Nucleus accumbens (tissue), 56 donors: ENCODE results near the gene TRMU.
"Not testable (repeated sequence)": the region's sequence is repeated elsewhere in the genome, so short reads cannot be mapped to it uniquely, and the experiment has no call there.

ENCODE experiments used
- DNase-seq, 56 donors: peaks; one replicate each; lab custom pipeline; 2025; lab: John Stamatoyannopoulos, UW

Gene TRMU

DNA sequence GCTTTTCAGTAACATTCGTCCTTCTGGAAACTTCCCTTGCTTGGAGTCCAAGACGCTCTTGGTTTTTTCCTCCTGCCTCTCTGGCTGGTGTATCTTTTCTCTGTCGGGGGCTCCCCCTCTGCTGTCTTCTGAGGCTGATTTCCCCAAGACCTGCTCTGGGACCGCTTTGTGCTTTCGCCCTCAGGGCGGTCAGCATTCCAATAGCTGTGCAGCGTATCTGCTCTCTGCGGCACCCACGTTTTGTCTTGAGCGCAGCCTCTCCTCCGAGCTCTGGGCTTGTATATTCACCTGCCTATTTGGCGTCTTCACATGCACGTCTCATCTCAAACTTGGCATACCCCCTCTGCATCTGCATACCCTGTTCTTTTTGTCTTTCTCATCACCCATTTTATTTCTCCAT lies 36.4 kb upstream of the TRMU start:
- no peak for DNase-seq

DNA sequence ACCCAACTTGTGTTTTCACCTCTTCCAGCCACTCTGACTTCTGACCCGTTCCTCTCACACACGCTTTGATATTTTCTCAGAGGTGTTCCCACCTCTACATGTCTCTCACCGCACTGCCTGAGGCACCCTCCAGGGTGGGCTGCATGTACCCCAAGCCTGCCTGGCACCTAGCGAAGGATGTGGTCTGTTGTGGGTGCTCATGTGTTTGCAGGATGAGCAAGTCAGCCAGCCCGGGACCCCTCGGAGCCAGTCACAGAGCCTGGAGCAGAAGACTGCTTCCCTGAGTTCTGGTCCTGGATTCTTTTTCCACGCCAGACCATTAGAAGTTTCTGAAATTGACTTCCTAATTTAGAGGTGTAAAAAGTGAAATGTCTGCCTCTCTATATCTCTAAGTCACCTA lies 35.0 kb upstream of the TRMU start:
- DNase-seq, result no peak

- no peak for DNase-seq
These were observed 32.1 kb upstream of the TRMU start for GRCh38 chr22:46303347-46303965.

- DNase-seq, result no peak
These were observed 27.1 kb upstream of the TRMU start for GRCh38 chr22:46308283-46308988.

DNA sequence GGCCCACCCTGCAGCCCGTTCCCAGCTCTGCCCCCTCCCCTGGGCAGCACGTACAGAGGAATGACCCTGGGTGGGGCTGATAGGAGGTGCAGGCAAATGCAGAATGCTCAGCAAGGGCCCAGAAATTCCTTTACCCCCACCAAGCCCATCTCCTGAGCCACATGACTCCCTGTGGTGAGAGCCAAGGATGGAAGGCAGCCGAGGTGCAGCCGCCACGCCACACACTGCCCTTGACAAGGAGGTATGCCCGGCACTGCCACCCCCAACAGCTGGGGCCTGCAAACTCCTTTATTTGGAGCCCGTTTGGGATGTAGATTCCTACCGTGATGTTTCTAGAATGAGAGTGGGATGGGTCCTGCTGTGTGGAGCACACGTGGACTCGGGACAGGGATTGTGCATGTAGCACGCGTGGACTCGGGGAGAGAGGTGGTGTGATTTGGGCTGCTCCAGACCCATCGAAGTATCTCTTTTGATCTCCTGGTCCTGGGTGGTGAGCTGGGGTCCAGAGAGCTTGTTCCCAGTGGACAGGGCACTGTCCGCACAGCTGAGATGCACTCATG lies 25.9 kb upstream of the TRMU start:
- no peak for DNase-seq

GRCh38 chr22:46312056-46312455 lies 23.5 kb upstream of the TRMU start:
- no peak for DNase-seq

DNA sequence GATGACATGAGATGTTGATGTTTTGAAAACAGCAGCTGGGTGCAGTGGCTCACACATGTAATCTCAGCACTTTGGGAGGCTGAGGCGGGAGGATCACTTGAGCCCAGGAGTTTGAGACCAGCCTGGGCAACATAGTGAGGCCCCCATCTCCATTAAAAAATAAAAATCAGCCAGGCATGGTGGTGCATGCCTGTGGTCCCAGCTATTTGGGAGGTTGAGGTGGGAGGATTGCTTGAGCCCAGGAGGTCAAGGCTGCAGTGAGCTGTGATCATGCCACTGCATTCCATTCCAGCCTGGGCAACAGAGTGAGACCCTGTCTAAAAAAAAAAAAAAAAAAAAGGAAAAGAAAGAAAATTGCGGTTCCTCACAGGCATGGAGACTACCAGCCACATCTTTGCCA lies 22.7 kb upstream of the TRMU start:
- not testable (repeated sequence) for DNase-seq

DNA sequence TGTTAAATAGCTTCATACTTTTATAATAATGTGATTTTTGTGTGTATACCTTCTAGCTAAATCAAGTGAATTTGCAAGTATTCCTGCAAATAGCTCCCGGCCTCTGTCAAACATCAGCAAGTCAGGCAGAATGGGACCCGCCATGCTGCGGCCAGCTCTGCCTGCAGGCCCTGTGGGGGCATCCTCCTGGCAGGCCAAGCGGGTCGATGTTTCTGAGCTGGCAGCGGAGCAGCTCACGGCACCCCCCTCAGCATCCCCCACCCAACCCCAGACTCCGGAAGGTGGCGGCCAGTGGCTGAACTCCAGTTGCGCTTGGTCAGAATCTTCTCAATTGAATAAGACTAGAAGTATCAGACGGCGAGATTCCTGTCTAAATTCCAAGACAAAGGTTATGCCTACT lies 19.5 kb upstream of the TRMU start:
- no peak for DNase-seq

GRCh38 chr22:46317646-46318045 lies 17.9 kb upstream of the TRMU start:
- DNase-seq, result no peak

- DNase-seq, result no peak
These were observed 16.9 kb upstream of the TRMU start for GRCh38 chr22:46318576-46318975.

DNA sequence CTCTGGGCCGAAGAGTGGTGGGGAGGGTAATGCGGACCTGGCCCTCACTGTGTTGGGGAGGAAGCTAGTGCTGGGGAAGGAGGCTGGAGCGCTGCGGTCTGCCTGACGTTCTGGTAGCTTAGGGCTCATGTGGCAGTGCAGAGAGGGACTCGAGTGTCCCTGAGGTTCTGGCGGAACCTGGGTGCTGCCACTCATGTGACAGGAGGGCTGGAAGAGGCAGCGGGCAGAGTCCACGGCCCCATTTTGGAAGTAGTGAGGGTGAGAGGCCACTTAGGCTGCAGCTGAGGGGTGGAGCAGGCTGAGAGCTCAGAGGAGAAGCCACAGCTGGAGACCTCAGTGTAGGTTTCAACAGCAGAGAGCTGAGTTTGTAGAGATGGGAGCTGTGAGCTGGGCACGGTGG lies 16.2 kb upstream of the TRMU start:
- DNase-seq, result no peak

DNA sequence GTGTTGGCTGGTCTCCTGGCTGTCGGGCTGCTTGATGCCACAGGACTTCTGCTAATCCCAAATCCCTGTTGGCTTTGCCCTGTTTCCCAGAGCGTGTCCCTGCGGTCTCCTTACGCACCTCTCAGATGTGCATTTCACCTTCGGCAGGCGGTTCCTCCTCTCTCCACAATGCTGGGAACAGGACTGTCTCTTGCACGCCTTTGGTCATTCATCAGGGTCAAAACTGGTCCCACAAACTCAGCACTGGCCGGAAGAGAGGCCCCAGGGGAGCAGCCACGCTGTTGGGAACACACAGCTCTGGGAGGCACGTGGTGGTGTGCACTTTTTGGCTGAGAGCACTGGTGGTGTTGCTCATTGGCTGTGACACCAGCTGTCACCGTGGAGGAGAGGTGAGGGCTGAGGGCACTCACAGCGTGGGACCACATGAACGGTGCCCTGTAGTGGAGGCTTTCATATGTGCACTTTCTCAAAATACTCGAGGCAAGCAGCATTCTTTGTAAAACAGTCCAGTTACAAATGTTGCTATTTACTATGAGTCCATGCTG lies 15.3 kb upstream of the TRMU start:
- DNase-seq, result no peak

DNA sequence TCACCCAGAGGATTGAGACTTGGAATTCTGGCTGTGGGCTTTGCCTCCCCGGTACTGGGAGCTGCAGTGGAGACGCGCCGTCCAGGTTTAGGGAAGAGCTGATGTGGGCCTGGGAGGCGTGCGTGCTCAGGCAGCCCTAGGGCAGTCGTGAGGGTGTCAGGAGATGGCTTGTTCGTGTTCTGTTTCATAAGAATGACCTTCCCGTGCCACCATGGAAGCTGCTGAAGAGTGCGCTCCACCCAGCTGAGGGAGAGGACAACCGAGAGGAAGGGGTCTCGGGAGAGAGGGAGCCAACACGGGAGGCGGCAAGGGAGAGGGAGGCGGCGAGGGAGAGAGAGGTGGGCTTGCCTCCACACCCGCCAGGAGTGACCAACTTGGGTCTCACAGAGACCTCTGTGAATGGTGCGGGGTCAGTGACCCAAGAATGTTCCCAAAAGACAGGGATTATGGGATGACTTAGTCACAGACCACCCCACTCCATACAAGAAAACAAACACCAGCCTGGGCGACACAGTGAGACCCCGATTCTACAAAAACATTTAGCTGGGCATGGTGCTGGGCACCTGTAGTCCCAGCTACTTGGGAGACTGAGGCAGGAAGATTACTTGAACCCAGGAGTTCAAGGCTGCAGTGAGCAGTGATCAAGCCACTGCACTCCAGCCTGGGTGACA lies 14.7 kb upstream of the TRMU start:
- DNase-seq, result no peak

DNA sequence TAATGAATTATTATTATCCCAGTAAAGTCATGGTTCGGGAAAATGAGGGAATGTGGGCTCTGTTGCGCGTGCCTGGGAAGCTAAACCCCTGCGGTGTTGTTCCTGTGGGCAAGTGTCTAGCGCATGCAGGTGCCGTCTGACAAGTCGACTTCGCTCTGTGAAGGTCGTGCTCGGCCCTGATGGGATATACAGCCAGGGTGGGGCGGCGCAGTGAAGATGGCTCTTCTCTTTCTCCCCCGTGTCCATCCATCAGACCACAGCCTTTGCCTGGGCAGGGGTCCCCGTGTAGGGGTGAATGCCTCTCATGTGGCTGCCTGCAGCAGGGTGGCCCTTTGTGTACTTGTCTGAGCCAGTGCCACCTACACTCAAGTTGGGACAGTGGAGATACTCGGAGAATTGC lies 12.8 kb upstream of the TRMU start:
- DNase-seq, result no peak

GRCh38 chr22:46323162-46323561 lies 12.4 kb upstream of the TRMU start:
- no peak for DNase-seq

- no peak for DNase-seq
These were observed 9.3 kb upstream of the TRMU start for GRCh38 chr22:46326066-46326680.

DNA sequence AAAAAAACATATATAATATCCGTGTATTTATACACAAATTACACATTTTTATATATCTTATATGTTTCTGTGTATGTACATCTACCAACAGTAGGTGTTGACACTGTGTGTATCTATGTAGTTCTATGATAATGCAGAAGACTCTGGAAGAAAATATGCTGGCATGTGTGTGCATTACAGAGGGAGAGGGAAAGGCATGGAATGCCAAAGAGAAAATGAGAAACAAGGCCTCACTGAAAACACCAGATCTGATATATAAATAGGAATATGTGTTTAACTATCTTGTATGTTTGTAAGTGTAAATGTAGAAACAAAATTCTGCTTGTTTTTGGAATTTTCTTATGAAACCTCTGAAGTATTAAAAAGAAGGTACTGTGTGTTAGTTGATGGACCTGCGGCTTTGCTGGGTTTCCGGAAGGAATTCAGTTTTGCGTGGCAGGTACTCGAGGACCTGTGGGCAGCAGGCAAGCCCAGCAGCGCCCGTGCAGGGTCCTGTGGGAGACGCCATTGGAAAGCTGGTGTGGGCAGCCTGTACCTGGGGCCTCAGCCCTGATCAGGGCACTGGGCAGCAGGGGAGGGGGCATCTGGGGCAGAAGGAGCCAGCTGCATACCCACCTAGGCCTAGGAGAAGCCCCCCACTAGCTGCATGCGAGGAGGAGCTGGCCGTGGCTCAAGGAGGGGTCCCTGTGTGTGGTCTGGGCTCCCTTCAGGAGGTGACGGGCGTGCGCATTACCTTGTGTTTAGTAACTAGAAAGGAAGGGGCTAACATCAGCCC lies 7.6 kb upstream of the TRMU start:
- no peak for DNase-seq

- no peak for DNase-seq
These were observed 6.7 kb upstream of the TRMU start for GRCh38 chr22:46328797-46329196.

GRCh38 chr22:46329616-46330015 lies 5.9 kb upstream of the TRMU start:
- DNase-seq, result no peak

DNA sequence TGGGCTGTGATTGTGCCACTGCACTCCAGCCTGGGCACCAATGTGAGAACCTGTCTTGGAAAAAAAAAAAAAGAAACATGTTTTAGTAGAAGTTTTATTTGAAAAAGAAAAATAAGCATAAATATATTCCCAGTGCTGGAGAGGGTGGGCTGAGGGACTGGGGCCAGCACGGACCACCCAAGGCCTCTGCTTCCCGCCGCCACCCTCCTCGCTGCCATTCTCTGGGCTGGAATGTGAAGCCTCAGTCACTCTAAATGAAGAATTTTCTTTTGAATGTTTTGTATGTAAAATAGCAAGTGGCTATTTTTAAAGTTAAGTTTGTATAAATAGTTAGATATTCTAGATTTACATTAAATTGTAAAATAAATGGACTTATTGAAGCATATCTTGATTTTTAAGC lies 5.1 kb upstream of the TRMU start:
- no peak for DNase-seq
